ENCODE results near the gene AGPAT4.

AGPAT4 gene

DNA sequence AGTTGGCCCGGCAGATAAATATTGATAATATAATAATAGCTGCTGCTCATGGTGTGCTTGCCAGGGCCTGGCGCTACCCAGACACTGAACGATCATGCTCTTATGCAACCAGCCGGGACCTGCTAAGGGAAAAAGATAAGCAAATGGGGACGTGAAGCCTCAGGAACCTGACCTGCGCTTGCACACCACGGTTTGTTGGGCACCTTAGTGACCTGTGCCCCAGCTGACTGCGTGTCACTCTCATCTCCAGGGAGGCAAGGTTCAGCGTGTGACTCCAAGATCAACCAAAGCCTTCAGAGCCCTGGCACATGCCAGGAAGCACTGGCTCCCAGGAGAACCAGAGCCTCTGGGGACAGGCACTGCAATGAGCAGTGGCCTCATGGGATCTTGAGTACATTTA lies 111.1 kb downstream of the AGPAT4 start:
- DNase-seq = no peak

DNA sequence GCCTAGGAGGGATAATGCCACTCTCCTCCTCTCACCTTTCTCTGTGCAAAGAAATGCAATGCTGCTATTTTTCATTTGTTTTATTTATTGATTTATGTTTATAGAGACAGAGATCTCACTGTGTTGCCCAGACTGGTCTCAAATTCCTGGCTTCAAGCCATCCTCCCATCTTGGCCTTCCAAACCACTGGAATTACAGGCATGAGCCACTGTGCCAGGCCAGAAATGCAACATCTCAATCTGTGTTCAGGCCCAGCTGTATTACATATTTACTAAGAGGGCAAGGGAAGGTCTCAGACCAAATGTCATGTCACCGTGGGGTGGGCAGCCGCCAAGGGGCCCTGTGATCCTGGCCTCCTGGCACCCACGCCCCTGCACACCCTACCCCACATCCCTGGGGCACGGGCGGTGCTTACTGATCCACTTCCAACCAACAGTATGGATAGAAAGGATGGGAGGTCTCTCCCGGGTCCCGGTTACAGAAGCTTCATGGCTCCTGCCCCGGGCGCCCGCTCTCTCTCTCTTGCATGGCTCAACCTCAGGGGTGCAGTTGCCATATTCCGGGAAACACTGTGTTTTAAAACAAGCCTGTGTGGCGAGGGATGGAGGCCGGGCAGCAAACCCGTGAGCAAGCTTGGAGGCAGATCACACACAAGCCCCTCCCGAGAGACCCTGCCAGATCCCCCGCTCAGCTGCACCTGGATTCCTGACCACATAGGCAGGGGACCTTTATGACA lies 111.8 kb downstream of the AGPAT4 start:
- DNase-seq = no peak

DNA sequence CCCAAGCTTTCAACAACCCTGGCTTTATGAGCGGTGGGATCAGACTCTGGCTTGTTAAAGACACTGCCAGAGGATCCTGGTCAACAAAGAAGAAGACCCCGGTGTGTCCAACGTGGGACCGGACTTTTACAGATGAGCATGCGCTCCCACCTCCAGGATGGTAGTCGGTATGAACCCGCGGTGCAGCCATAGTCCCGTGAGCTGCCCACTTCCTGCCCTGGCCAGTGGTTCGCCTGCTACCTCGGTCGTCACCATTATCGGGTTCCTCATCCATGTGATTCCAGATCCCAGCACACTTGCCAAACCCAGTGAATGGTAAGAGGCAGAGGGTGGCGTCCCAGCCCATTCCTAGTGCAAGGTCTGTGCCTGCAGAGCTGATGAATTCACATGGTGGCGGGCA lies 112.7 kb downstream of the AGPAT4 start:
- no peak for DNase-seq

DNA sequence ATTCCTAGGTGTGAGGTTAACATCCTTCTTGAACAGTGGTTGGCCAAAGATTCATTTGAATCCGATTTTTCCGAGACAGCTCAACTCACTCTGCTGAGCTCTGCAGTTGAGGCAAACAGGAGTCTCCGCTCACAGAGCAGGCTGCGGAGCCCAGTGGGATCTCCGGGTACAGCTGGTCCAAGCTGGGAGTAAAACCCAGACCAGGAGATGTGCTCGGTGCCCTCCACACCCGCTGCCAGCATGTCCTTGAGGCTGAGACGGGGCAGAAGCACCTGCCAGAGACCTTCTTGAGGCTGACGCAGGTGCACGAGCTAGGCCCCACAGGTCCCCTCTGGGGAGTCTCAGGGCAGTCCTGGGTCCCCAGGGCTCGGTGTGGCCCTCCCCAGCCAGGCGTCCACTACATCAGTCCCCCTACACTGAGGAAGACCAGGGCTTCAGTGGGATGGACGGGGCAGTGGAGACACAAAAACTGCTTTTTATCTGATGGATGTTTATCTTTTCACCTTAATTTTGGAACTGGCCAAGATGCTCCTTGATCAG lies 119.0 kb downstream of the AGPAT4 start:
- DNase-seq = no peak

DNA sequence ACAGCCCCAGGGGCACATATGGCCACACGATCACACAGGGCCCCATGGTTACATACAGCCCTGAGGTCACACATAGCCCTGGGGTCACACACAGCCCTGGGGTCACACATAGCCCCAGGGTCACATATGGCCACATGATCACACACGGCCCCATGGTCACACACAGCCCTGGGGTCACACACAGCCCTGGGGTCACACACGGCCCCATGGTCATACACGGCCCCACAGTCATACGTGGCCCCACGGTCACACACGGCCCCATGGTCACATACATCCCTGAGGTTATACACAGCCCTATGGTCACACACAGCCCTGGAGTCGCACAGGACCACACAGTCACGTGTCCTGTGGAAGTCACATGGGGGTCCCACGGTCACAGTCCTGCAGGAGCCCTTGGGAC lies 120.1 kb downstream of the AGPAT4 start:
- DNase-seq = no peak

DNA sequence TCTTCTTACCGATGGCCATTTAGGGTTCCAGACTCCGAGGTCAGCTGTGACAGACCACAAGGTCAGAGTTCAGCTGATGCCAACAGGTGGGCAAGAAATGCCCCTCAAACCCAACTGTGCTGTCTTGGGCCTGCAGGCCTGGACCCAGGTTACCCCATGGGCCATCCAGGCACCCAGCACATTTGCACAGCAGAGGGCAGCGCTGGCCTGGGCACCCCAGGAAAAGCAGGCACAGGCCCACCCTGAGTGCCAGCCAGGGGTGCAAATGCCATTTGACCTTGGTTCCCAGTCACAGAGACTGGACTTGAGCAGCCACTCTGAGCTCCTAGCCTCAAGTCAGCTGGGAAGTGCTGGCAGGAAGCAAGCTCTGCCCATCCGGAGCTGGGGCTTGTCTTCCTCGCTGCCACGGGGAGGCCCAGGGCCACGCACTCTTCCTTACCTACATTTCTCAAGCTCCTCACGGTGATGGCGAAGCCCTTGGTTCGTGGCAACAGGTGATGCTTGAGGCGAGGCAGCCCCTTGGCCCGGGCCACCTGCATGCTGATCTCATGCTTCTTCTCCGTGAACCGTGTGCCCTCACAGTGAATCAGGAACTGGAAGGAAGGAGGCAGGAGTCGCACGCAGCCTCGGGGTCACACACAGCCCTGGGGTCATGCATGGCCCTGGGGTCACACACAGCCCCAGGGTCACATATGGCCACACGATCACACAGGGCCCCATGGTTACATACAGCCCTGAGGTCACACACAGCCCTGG lies 120.8 kb downstream of the AGPAT4 start:
- no peak for DNase-seq

DNA sequence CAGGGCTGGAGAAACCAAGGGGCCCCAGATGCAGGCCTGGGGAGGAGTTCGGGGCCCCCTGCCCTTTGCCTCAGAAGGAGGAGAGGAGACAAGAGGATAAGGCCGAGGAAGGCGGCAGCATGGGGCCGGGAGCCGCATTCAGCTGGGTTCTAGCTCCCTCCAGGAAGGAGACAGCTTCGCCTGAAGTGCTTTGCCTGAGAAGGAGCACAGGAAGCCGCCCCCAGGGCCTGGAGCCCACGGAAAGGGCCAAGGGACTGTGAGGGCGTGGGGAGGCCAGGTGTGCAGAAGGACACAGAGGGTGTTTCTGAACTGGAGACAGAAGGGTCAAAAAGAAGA lies 121.4 kb downstream of the AGPAT4 start:
- no peak for DNase-seq

DNA sequence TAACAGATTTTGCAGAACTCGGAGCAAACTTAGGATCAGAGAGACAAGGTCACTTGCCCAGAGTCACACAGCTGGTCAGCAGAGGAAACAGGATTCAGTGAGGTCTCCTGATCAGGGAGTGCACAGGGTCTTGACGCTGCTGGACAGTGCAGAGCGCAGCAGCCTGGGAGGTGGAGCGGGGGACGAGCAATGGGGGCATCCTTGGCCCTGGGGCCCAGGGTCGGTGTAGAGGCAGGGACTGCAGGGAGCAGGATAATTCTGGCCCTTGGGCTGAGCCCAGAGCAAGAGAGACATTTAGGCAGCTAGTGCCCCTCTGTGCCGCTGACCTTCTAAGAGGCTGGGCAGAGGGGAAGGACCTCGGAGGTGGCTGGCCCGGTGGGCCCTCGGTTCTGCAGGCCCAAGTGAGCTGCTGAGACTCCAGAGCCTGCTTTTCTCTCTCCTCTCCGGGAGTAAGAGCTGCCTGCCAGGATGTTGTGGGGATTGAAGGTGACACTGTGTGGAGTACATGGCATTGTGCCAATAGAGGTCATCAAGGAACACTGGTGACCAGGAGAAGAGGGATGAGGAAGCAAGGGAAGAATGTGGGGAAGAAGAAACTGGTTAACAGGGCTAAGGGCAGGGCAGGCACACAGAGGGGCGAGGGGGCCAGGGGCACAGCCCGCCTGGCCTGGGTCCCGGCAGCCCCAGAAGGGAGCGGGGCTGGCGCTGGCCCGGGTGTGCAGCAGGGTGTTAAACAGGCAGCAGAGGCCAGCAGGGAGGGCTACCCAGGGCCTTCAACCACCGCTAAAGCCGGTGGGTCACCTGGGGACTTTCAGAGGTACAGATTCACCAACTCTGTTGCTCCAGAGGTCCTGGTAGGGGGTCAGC lies 122.0 kb downstream of the AGPAT4 start:
- DNase-seq = no peak

DNA sequence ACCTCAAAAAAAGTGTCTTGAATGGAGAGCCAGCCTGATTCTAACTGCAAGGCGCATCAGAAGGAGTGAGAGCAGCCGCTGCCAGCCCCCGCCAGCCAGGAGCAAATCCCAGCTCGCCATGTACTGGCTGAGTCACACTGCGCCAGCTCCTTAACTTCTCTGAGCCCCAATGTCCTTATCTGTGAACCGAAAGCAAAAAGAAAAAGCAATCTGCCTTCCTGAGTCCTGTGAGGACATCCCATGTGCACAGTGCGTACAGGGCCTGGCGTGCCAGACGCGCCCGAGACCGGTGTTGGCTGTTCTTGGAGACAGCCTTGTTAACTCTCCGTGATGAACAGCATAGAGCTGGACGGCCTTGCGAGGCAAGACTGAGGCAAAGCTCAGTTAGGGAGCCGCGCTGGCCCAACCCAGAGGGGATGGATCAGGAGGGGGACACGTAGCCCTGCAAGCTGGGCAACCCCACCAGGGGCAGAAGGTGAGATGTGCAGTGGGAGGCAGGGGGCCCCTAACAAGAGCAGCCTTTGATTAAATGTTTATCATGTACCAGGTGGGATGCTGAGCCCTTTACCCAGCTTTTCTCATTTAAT lies 122.7 kb downstream of the AGPAT4 start:
- no peak for DNase-seq

DNA sequence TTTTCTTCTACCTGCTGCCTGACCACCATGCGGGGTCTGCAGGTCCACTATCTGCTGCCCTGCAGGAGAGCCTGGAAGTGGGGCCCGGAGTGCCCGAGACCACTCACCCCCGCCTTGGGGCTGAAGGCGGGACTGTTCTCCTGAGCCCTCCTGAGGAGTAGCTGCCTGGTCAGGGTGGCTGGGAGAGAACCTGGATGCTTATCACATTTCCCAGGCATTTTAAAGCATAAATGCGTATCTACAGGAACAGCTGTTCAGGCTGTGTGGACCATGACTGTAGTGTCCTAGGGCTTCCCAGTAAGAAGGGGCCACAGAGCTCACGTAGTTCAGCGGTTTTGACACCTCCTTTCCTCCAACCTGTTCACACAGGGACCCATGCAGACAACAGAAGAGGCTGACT lies 123.3 kb downstream of the AGPAT4 start:
- no peak for DNase-seq

DNA sequence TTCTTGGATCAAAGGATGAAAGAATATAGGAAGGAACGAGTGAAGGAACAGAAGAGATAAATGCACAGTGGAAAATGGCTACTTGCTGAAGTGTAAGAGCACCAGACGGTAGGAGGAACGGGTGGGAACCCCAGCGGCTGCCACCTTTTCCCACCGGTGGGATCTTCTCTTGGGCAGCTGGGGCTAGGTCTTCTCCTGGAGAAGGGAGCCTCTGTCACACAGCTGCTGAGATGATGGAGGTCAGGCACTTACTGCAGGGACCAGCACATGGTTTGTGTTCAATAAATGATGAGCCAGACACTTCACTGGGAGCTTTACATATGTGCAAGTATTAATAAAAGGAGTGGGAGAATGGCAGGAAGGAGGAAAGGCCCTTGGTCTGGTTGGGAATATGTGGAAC lies 123.7 kb downstream of the AGPAT4 start:
- DNase-seq = no peak

DNA sequence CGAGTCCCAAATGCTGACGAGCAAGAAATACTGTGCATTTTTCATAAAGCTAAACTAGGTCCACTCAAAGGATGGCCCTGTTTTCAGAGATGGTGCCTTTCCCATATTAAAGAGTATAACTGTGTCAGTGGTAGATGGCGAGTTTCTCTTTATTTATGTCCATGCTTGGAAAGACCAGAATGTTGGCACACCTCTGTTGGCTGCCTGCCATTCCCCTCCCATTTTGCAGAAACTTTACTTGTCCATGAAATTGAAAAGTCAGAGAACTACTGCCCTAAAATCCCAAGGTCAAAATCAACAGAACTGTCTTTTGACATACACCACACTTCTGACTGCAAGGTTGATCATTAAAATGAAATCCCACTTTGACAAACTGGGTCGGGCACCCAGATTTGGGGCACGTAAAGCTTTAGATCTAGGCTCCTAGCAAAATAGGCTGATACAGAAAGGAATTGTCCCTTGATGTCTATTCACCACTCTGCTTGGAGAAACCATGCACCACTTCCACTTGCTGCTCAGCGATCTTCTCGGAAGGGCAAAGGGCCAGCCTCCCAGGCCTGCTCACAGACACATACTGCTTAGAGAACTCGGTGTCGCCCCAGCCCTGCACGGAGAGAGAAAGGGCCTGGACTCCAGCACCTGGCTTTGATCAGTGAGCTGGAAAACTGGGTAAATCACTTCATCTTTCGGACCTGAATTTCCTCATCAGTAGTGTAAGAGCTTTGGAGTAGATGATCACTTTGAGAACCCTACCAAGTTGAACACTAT lies 130.0 kb downstream of the AGPAT4 start:
- no peak for DNase-seq

DNA sequence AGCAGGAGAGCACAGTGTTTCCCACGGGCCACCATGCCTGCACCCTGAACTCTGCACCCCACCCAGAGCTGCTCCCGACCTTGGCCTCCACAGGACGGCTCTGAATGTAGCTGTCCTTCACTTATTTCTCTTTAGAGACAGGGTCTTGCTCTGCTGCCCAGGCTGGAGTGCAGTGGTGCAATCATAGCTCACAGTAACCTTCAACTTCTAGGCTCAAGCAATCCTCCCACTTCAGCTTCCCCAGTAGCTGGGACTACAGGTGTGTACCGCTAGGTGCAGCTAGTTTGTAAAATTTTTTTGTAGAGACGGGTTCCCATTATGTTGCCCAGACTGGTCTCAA lies 130.9 kb downstream of the AGPAT4 start:
- DNase-seq = no peak

DNA sequence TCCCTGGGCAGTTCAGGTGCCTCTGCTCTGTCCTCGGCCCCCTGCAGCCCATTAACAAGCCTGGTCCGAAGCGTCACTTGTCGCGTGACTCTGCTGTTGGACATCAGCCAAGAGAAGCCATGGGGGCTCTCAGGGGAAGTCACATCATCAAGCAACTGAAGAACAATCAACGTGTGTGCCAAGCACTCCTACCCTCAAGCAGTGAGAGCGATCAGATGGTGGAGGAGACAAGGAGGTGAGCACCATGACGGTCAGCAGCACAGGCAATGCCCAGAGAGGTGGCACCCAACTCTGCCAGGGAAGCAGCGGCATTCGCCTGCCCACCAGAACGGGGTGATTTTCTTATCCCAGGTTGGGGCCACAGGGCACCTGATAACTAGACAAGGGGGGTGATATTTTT lies 132.7 kb downstream of the AGPAT4 start:
- DNase-seq = peak; percentile 66

DNA sequence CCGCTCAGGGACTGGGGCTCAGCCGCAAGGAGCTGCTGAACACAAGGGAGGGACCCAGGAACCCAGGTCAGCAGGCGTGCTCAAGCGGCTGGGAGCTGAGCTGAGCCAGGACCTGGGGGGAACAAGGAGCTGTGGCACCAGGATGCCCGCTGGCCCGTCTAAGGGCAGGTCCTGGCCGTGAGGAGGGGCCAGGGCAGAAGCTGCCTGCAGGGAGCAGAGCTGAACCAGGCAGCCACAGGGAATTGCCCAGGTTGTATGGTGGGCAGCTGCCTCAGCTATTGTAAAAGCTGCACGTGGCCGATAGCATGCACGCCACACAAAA lies 133.3 kb downstream of the AGPAT4 start:
- no peak for DNase-seq

DNA sequence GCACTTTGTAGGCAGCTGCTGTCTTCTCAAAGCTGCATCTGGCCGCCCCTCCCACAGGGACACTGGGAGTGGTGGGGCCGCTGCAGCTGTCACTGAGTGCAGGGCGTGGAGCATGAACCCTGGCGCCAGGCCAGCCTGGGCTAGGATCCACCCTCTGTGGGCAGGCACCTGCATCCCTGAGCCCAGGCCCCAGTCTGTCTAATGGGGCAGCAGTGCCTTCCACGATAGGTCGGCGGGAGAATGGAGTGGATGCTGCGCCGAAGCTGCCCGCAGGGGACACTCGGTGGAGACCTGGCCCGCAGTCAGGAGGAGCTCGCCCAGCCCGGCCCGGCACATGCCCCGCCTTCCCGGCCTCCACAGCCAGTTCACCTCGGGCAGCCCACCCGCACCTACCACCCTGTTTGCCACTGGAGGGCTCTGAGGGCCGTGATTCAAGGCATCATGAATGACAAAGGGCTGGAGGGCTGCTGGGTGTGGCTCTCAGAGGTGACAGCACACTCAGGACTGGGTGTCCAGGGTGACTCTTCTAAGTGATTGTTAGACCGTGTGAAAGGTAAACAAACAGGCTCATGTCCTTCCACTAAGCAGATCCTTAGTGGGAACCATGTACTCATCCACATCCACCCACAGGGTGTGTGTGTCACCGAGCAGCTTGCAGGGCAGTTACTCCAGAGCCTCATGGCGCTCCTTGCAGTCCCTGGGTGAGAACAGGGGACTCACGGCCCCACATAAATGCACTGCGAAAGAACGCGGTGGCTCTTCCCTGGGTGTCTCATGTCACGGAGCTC lies 133.9 kb downstream of the AGPAT4 start:
- DNase-seq = peak; percentile 78

DNA sequence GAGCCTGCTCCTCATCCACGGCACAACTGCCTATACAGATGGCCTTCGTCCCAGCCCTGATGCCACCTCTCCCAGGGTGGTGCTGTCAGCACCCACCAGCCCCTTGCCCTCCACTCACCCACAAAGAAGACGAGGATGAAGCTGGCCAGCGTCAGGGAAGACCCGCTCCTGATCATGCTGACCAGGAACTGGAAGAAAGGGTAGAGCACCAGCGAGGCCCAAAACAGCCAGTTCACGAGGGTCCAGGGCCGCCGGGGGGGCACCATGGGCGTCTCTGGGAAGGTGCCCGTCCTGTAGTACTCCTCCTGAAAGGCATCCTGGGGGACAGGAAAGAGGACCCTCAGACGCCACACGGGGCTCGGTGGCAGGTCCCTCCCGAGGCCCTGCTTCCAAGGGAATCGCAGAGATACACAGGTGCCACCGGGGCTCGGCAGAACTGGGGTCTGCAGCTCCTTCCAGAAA lies 134.5 kb downstream of the AGPAT4 start:
- no peak for DNase-seq

DNA sequence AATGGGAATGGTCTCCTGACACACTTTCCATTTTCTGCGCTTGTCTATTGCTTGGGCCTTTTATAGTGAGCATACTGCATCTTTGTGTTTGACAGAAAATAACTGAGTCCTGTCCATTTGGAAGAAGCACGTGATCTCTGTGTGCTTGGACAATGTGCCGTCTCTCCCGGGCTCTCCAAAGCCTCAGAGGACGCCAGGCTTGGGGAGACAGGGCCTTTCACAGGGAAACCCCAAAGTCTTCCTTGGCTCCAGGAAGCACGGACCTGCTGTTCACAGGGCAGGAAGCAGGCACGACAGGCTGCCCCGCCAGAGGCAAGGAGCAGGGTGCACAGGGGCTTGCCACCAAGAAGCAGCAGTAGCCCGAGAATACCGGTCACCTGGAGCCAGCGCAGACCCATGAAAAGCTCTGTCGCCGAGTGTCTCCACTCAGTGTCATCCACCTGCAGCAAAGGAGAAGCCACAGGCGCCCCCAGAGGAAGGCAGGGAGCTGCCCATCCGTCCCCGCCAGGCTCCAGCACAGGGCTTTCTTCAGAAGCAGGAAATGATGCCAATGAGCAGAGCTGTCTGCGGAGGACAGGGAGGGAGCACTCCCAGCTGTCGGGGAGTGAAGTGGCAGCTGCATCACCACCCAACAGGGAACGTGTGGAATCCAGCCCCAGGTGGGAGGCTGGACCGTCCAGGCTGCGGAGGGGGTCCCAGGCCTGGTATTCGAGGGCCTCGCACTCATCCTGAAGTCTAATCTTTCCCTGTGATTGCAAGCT lies 135.1 kb downstream of the AGPAT4 start:
- DNase-seq = no peak

DNA sequence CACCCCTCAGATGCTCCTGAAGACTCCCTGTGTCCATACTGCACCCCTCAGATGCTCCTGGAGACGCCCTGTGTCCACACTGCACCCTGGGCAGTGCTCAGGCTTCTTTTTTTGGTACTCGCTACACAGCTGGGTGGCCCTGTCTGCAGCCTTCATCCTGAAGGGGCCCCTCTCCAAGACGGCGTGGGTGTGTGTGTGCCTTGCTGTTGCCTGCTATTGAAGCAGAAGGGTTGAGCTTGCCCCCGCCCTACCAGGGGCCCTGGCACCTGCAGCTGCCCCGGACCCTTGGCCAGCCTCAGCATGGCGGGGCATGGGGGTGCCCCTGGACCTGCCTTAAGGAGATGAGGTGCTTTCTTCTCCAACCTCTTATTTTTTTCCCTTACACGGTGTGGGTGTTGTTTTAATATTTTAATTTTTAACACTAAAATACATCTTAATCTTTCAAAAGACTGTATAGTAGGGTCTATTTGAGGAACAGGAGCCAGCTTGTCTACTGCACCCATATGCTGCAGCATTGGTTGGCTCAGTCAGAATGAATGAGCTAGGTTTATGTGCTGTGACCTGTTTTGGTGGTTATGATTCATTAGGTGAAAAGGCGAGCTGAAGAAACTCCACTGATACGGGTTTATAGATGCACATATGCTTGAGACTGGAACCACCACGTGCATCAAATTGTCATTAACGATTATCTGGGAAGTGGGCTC lies 135.9 kb downstream of the AGPAT4 start:
- DNase-seq = no peak

DNA sequence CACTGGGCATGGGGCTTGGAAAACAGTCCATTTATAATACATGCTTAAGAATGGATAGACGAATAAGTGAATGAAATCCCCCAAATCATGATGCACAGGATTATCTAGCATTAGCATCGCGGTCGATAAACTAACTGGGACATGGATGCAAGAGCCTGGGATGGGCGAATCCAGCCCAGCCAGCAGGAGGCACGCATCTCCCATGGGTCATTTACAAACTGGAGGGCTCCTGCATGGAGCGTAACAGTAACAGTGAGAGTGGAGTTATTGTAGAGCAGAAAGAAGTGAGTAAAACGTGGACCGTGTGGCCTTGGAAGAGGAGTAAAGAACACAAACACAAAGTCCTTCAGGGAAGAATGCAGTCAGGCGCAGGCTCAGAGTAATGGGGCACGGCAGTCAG lies 136.5 kb downstream of the AGPAT4 start:
- no peak for DNase-seq

Data from NCI-H748 treated with DMSO at 0.1 percent for 48 hours (cell line).